HUES6 (cell line): ENCODE results near the gene SMPDL3B.

Source experiments
- H3K27ac ChIP-seq: 2 replicates; pipeline ENCODE4 v1.7.0; 2013; ENCODE audit warnings: low read depth, mild to moderate bottlenecking, low read length, inconsistent platforms
- H3K27me3 ChIP-seq: 2 replicates; pipeline ENCODE4 v1.6.1; 2013; ENCODE audit warnings: low read length; ENCODE audit not compliant: control insufficient read depth, insufficient read depth
- H3K36me3 ChIP-seq: 2 replicates; pipeline ENCODE4 v1.6.1; 2013; ENCODE audit warnings: low read length; ENCODE audit not compliant: control insufficient read depth, insufficient read depth
- H3K4me1 ChIP-seq: 2 replicates; pipeline ENCODE4 v1.6.1; 2013; ENCODE audit warnings: low read length; ENCODE audit not compliant: control insufficient read depth, insufficient read depth
- H3K4me3 ChIP-seq: 2 replicates; pipeline ENCODE4 v1.5.1; 2013; ENCODE audit warnings: low read depth, low read length
- H3K9ac ChIP-seq: one replicate; pipeline ENCODE4 v1.6.1; 2013; ENCODE audit warnings: mild to moderate bottlenecking, low read length
- H3K9me3 ChIP-seq: 2 replicates; pipeline ENCODE4 v1.6.1; 2013; ENCODE audit warnings: low read depth, low read length; ENCODE audit not compliant: control insufficient read depth, insufficient read depth

The SMPDL3B gene

GRCh38 chr1:27959792-27960603, 25.2 kb downstream of the SMPDL3B start, which contains the start of gene XKR8:
Gene XKR8 (plus strand): TSS chr1:27959973. CDS start chr1:27960070, 97 bp downstream.
- H3K4me1 ChIP-seq, result peaks cover 14% of the 10 kb centered on the region
- peaks cover 34% of the 10 kb centered on the region for H3K36me3 ChIP-seq
- H3K27ac ChIP-seq, result peak within 1 kb of the TSS; percentile 96
- no peaks in the 10 kb centered on the region for H3K9me3 ChIP-seq
- no peaks in the 10 kb centered on the region for H3K27me3 ChIP-seq
- H3K9ac ChIP-seq, result peak within 1 kb of the TSS; percentile 93
- H3K4me3 ChIP-seq, result peak within 1 kb of the TSS; percentile 70

GRCh38 chr1:27960762-27961645, 26.2 kb downstream of the SMPDL3B start:
- peak overlapping the region; percentile 93 for H3K9ac ChIP-seq
- H3K36me3 ChIP-seq, result peaks cover 32% of the 10 kb centered on the region
- H3K27me3 ChIP-seq, result no peaks in the 10 kb centered on the region
- peak overlapping the region; percentile 70 for H3K4me3 ChIP-seq
- no peaks in the 10 kb centered on the region for H3K9me3 ChIP-seq
- H3K4me1 ChIP-seq, result peaks cover 14% of the 10 kb centered on the region
- H3K27ac ChIP-seq, result no peak overlapping the region

GRCh38 chr1:27961646-27962221, 26.9 kb downstream of the SMPDL3B start:
- H3K9me3 ChIP-seq, result no peaks in the 10 kb centered on the region
- H3K9ac ChIP-seq, result no peak overlapping the region
- no peak overlapping the region for H3K27ac ChIP-seq
- peaks cover 33% of the 10 kb centered on the region for H3K36me3 ChIP-seq
- H3K4me1 ChIP-seq, result peaks cover 14% of the 10 kb centered on the region
- no peak overlapping the region; the same call in 1 of the 2 replicates for H3K4me3 ChIP-seq
- H3K27me3 ChIP-seq, result no peaks in the 10 kb centered on the region

GRCh38 chr1:27963393-27963792, 28.6 kb downstream of the SMPDL3B start:
- no peak overlapping the region for H3K9ac ChIP-seq
- no peaks in the 10 kb centered on the region for H3K9me3 ChIP-seq
- H3K4me3 ChIP-seq, result no peak overlapping the region
- no peak overlapping the region for H3K27ac ChIP-seq
- peaks cover 14% of the 10 kb centered on the region for H3K4me1 ChIP-seq
- peaks cover 48% of the 10 kb centered on the region for H3K36me3 ChIP-seq
- no peaks in the 10 kb centered on the region for H3K27me3 ChIP-seq

GRCh38 chr1:27966402-27967105, 31.8 kb downstream of the SMPDL3B start:
- Histone ChIP-seq H3K27ac (no peak overlapping the region), H3K9me3 (no peaks in the 10 kb centered on the region), H3K4me1 (peaks cover under 1% of the 10 kb centered on the region; the same call in 1 of the 2 replicates), H3K4me3 (no peak overlapping the region), H3K36me3 (peaks cover 58% of the 10 kb centered on the region), H3K9ac (no peak overlapping the region), H3K27me3 (no peaks in the 10 kb centered on the region)

GRCh38 chr1:27967106-27967883, 32.5 kb downstream of the SMPDL3B start:
- no peaks in the 10 kb centered on the region for H3K27me3 ChIP-seq
- H3K9me3 ChIP-seq, result no peaks in the 10 kb centered on the region
- peaks cover 62% of the 10 kb centered on the region for H3K36me3 ChIP-seq
- no peak overlapping the region for H3K4me3 ChIP-seq
- H3K9ac ChIP-seq, result no peak overlapping the region
- no peak overlapping the region for H3K27ac ChIP-seq
- no peaks in the 10 kb centered on the region for H3K4me1 ChIP-seq

GRCh38 chr1:27967884-27968466, 33.2 kb downstream of the SMPDL3B start:
- Histone ChIP-seq H3K4me3 (no peak overlapping the region), H3K36me3 (peaks cover 69% of the 10 kb centered on the region), H3K4me1 (no peaks in the 10 kb centered on the region), H3K27me3 (no peaks in the 10 kb centered on the region), H3K9ac (no peak overlapping the region), H3K9me3 (no peaks in the 10 kb centered on the region), H3K27ac (no peak overlapping the region)

GRCh38 chr1:27968692-27969091, 33.9 kb downstream of the SMPDL3B start:
- Histone ChIP-seq H3K36me3 (peaks cover 62% of the 10 kb centered on the region), H3K27me3 (no peaks in the 10 kb centered on the region), H3K9me3 (no peaks in the 10 kb centered on the region), H3K9ac (peak overlapping the region; percentile 10), H3K4me3 (no peak overlapping the region), H3K27ac (no peak overlapping the region), H3K4me1 (no peaks in the 10 kb centered on the region)

- H3K4me3 ChIP-seq, result no peak overlapping the region
- H3K9ac ChIP-seq, result no peak overlapping the region
- no peaks in the 10 kb centered on the region for H3K4me1 ChIP-seq
- H3K9me3 ChIP-seq, result no peaks in the 10 kb centered on the region
- no peaks in the 10 kb centered on the region for H3K27me3 ChIP-seq
- peaks cover 51% of the 10 kb centered on the region for H3K36me3 ChIP-seq
- H3K27ac ChIP-seq, result no peak overlapping the region
These were observed 35.6 kb downstream of the SMPDL3B start for GRCh38 chr1:27970401-27970800.

- Histone ChIP-seq H3K9ac (no peak overlapping the region), H3K36me3 (peaks cover 43% of the 10 kb centered on the region), H3K27ac (no peak overlapping the region), H3K4me1 (no peaks in the 10 kb centered on the region), H3K9me3 (no peaks in the 10 kb centered on the region), H3K27me3 (no peaks in the 10 kb centered on the region), H3K4me3 (no peak overlapping the region)
These were observed 36.9 kb downstream of the SMPDL3B start for GRCh38 chr1:27971674-27972073.
